Erythroblast (primary cell): ENCODE data around the gene ORM1.

Experiments used
- DNase-seq, 2 experiments: peaks; one replicate each; lab custom pipeline; 2025; lab: John Stamatoyannopoulos, UW
- GATA1 ChIP-seq: IDR thresholded peaks from 2 replicates; pipeline ENCODE4 v1.6.1; 2011; ENCODE audit warnings: low read depth, mild to moderate bottlenecking, control low read depth, low read length, moderate library complexity
- POLR2A ChIP-seq: IDR thresholded peaks from 2 replicates; pipeline ENCODE4 v1.6.1; 2011; ENCODE audit warnings: mild to moderate bottlenecking, low read length

The ORM1 gene

GRCh38 chr9:114371973-114372917 lies 49.3 kb downstream of the ORM1 start:
- TF ChIP-seq POLR2A, result no peak
- no peak for TF ChIP-seq GATA1
- no peak for DNase-seq

DNA sequence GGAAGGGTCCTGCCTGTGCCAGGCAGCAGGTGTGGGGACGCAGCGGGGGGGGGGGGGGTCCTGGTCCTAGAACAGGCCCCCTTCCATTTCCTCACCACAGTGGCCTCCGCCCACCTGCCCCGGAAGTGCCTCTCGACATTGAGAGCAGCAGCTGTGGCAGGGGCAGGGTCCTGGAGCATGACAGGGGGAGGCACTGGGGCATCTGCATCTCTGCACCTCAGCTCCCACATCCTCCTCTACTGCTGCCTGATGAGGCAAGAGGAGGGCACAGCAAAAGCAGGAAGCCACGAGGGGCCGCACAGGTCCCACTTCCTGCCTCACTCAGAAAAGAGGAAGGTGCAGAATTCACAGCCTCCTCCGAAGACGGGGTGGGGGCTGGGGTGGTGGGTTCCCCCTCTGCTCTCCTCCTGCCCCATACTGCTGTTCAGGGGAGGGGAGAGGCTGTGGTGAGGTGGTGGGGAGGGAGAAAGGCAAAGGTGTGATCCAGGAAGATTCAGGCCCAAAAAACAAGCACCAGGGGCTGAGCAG lies 50.1 kb downstream of the ORM1 start:
- TF ChIP-seq GATA1 (no peak), POLR2A (no peak)
- DNase-seq, result no peak

DNA sequence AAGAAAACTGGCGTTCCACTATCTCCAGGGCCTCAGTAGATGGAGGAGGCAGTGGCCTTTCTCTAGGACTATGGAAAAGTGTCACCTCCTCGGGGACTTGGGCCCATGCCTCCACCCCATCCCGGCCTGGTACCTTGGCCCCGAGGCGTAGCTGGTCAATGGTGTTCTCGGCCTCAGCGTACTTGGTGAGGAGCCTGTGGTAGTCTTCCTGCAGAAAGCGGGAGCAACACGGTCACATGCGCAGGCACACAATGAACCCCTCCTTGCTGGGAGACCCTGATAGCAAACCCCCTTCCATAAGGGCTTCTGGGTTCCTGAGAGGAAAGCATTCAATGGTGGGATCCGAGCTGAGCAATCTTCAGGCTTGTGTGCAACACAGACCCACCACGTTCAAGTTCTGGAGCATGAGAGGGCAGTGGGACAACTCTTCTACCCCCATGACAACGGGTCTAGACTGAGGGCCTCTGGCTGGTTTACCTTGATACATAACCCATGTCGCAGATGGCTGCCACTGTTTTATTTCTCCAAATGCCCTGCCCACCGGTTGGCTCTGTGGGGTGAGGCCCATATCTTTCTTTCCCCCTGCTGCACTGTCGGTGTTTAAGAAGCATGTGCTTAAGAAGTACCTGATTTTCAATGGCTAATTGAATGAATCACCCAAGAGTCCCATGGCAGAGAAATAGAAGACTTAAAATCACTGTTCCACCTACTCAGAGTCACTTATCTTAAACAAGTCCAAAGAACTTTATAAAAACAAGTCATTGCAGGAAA lies 51.2 kb downstream of the ORM1 start:
- TF ChIP-seq GATA1 (no peak), POLR2A (no peak)
- DNase-seq, result no peak

DNA sequence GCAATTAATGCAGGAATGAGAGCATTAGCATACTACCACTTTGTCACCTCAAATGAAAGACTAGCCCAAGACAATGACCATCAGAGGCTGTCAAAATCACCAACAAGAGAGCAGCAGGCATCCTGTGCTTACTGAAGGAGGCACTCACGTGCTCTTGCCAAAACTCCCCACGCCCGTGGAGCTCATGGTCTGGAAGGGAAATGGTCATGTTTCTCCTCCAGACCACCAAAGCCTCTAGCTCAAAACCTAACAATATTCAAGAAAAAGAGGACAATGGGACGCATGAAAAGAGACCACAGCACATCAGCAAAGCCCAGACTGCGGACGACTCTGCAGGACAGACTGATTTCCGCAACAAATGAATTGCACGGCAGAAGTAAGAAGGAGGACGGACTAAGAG lies 52.0 kb downstream of the ORM1 start:
- no peak for DNase-seq
- TF ChIP-seq GATA1, result no peak

DNA sequence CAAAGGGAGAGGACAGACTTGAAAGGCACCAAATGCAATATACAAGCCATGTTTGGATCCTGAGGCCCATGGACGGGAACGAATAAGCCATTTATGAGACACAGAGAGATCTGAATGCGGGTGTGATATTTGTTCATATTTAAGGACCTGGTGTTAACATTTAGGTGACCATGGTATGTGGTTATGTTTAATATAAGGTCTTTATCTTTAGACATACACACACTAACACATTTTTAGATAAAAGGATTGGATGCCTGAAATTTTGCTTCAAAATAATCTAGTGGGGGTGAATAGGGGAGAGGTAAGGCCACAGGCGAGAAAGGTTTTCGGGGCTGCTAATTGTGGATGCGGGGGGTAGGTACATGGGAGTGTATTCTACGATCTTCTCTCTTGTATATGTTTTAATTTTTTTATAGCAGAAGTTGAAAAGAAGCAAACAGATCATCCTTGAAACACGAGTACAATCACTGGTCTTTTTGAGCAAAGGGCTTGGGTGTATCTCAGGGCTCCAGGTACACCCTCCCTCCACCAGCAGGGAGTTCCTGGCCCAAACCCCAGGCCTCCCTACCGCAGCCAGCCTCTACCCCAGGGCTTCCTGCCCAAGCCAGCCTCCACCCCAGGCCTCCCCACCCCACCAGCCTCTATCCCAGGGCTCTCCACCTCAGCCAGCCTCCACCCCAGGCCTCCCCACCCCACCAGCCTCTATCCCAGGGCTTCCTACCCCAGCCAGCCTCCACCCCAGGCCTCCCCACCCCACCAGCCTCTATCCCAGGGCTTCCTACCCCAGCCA lies 52.7 kb downstream of the ORM1 start:
- TF ChIP-seq GATA1 (no peak), POLR2A (no peak)
- DNase-seq, result no peak
